K562 (cell line): ENCODE data around the gene CCDC116. TPM values are rescaled to one million over a fixed set of nuclear protein-coding genes. Genes with fewer than 3 reads are reported as not detected.

Experiments
- ATAC-seq: fragments of 200-7000 bp; cut with Tn5 transposase; 3 replicates; pipeline ENCODE4 v1.9.1; 2020; ENCODE audit warnings: moderate library complexity
- BruUV-seq: library from RNA; stranded (reverse); fragments of 400-500 nt; replicated peaks from 2 replicates; lab custom pipeline; 2021; lab: Mats Ljungman, UMichigan
- CTCF ChIA-PET: fragments of 300-600 bp; formaldehyde crosslinking; extraction: SDS; loops from one replicate; lab custom pipeline; 2021; ENCODE audit warnings: low intra/inter-chr PET ratio; lab: Yijun Ruan, JAX
- POLR2A ChIA-PET: fragments of 300-600, 350-650 bp; sonication (Branson Sonifier 250); formaldehyde crosslinking; extraction: SDS; loops from one replicate; lab custom pipeline; 2021; ENCODE audit warnings: antibody characterized with exemption, inconsistent platforms; lab: Yijun Ruan, JAX
- DNase-seq, 4 experiments: peaks; one replicate each; pipeline versions ENCODE4 v3.0.0 to v3.0.0-alpha.2; 2011 to 2018; ENCODE audit warnings: low spot score in 3 of 4, mixed read lengths in 3 of 4; ENCODE audit errors: extremely low read depth in 1 of 4
- FAIRE-seq: peaks from 2 replicates; lab custom pipeline; 2011; peaks lifted over from hg19 to GRCh38; lab: Jason Lieb, UNC
- H2AFZ ChIP-seq: 2 replicates; pipeline ENCODE4 v1.6.0; 2011; ENCODE audit warnings: low read depth, low read length, control low read depth, inconsistent platforms
- H3K27ac ChIP-seq: fragments of 200-600 bp; 3 replicates; pipeline ENCODE4 v1.8.0; 2011; ENCODE audit warnings: low read depth, mild to moderate bottlenecking, control low read depth, inconsistent platforms, low read length, moderate library complexity, mixed read lengths; ENCODE audit errors: extremely low read depth
- H3K27me3 ChIP-seq, 2 experiments: fragments of 300-600 bp in 1 of 2; 2 replicates in 1 of 2; 3 replicates in 1 of 2; pipeline versions ENCODE4 v1.6.0 to v1.8.0; 2011; ENCODE audit warnings: inconsistent platforms in 2 of 2, low read length in 2 of 2, mild to moderate bottlenecking in 1 of 2, mixed read lengths in 1 of 2, moderate library complexity in 1 of 2; ENCODE audit not compliant: control insufficient read depth in 2 of 2, insufficient read depth in 2 of 2
- H3K36me3 ChIP-seq: fragments of 300-600 bp; 3 replicates; pipeline ENCODE4 v1.8.0; 2011; ENCODE audit warnings: mild to moderate bottlenecking, low read length, inconsistent platforms; ENCODE audit not compliant: control insufficient read depth, insufficient read depth
- H3K4me1 ChIP-seq, 2 experiments: fragments of 200-600 bp in 1 of 2; replicated peaks in 1 of 2; 2 replicates in 1 of 2; 3 replicates in 1 of 2; pipeline versions ENCODE4 v1.5.1 to v1.8.0; 2011; ENCODE audit warnings: inconsistent platforms in 2 of 2, low read length in 2 of 2, mild to moderate bottlenecking in 1 of 2, mixed read lengths in 1 of 2, moderate library complexity in 1 of 2; ENCODE audit not compliant: control insufficient read depth in 2 of 2, insufficient read depth in 2 of 2
- H3K4me2 ChIP-seq: 2 replicates; pipeline ENCODE4 v1.6.1; 2011; ENCODE audit warnings: low read length, control low read depth, inconsistent platforms, mixed read lengths; ENCODE audit not compliant: insufficient read depth
- H3K4me3 ChIP-seq: fragments of 200-600 bp; sonication (generic), shearing (Covaris generic); 2 replicates; pipeline ENCODE4 v1.5.1; 2016; ENCODE audit warnings: control low read depth, inconsistent platforms
- H3K79me2 ChIP-seq: fragments of 200-600 bp; 3 replicates; pipeline ENCODE4 v1.8.0; 2011; ENCODE audit warnings: low read length, inconsistent platforms; ENCODE audit not compliant: control insufficient read depth, insufficient read depth
- H3K9ac ChIP-seq, 2 experiments: 2 replicates each; pipeline versions ENCODE4 v1.6.0 to v1.6.1; 2011; ENCODE audit warnings: low read depth in 2 of 2, low read length in 2 of 2, control low read depth in 1 of 2, inconsistent platforms in 1 of 2, mild to moderate bottlenecking in 1 of 2, mixed read lengths in 1 of 2; ENCODE audit not compliant: insufficient read depth in 1 of 2
- H3K9me1 ChIP-seq: one replicate; pipeline ENCODE4 v1.6.0; 2011; ENCODE audit warnings: inconsistent platforms, mild to moderate bottlenecking, low read length, moderate library complexity; ENCODE audit not compliant: control insufficient read depth, insufficient read depth
- H3K9me3 ChIP-seq: replicated peaks from 2 replicates; pipeline ENCODE4 v1.5.1; 2011; ENCODE audit warnings: low read depth, low read length, inconsistent platforms; ENCODE audit not compliant: control insufficient read depth, insufficient read depth
- H4K20me1 ChIP-seq: replicated peaks from 2 replicates; pipeline ENCODE4 v1.6.1; 2011; ENCODE audit warnings: low read length, inconsistent platforms, mixed read lengths; ENCODE audit not compliant: control insufficient read depth, insufficient read depth
- CHD4 ChIP-seq: fragments of 200-600 bp; sonication (generic); IDR thresholded peaks from 3 replicates; pipeline ENCODE4 v1.6.1; 2012; ENCODE audit warnings: low read depth, mild to moderate bottlenecking, mixed read lengths, low read length, inconsistent platforms; ENCODE audit not compliant: insufficient read depth, insufficient replicate concordance, poor library complexity, severe bottlenecking
- KDM1A ChIP-seq, 2 experiments: fragments of 450-650 bp; IDR thresholded peaks; 2 replicates each; pipeline ENCODE4 v1.6.1; 2016; ENCODE audit warnings: mild to moderate bottlenecking in 2 of 2
- RFX5 ChIP-seq: IDR thresholded peaks from 2 replicates; pipeline ENCODE4 v1.6.1; 2011; ENCODE audit warnings: low read depth, mild to moderate bottlenecking, improper control_type of control experiment, low read length
- SRF ChIP-seq, 2 experiments: fragments of 250-450, 450-650 bp in 1 of 2; sonication (Bioruptor Pico) in 1 of 2; sonication (generic) in 1 of 2; formaldehyde crosslinking; IDR thresholded peaks; 2 replicates each; pipeline versions ENCODE4 v1.5.0 to v1.5.1; 2020 to 2022; ENCODE audit warnings: mild to moderate bottlenecking in 1 of 2, missing genetic modification reagents in 1 of 2
- TSHZ1 ChIP-seq: fragments of 250-450 bp; sonication (Bioruptor Pico); IDR thresholded peaks from 2 replicates; pipeline ENCODE4 v1.4.0; 2020; ENCODE audit warnings: mild to moderate bottlenecking, moderate library complexity
- ZBTB11 ChIP-seq, 3 experiments: fragments of 200-800 bp in 1 of 3; fragments of 250-450 bp in 1 of 3; fragments of 450-650 bp in 1 of 3; sonication (Bioruptor Pico) in 1 of 3; sonication (Bioruptor generic) in 1 of 3; formaldehyde crosslinking in 1 of 3; IDR thresholded peaks; 2 replicates each; pipeline versions ENCODE4 v1.6.1 to v1.8.0; 2016 to 2022; ENCODE audit warnings: mild to moderate bottlenecking in 2 of 3, missing genetic modification characterization in 2 of 3, missing compliant biosample characterization in 1 of 3, moderate library complexity in 1 of 3
- WGBS: fragments of 100-300 bp; shearing (Covaris generic); methylation state at CpG from one replicate; pipeline ENCODE4 v1.1.6; 2016; ENCODE audit warnings: low coverage, mixed read lengths; ENCODE audit not compliant: insufficient coverage; ENCODE audit errors: missing lambda C conversion rate; 5-methylcytosine and 5-hydroxymethylcytosine counted together
- in situ Hi-C: fragments of 300-500 bp; cut with MboI; formaldehyde crosslinking; loops from 4 replicates; pipeline ENCODE4 v1.15.0; 2018; ENCODE audit warnings: inconsistent platforms, mixed read lengths
- intact Hi-C: fragments of 100-400 bp; cut with micrococcal nuclease; formaldehyde crosslinking; loops from 2 replicates; pipeline ENCODE4 v1.14.2; 2022
- polyA plus RNA-seq, 8 experiments: library from polyadenylated mRNA; depleted of rRNA in 4 of 8; stranded (reverse) in 5 of 8; unstranded in 3 of 8; fragments of >200 nt; fragmentation: Nextera tagmentation in 2 of 8; fragmentation: Illumina TruSeq in 1 of 8; extraction: Ambion mirVana in 2 of 8; extraction: Trizol in 1 of 8; gene quantifications; 2 replicates each; pipeline versions ENCODE4 v1.2.1 to v1.2.3, GENCODE V29; 2011 to 2014; ENCODE audit warnings: inconsistent platforms in 1 of 8, missing spikeins in 1 of 8
- total RNA-seq, 7 experiments: library from RNA; depleted of rRNA in 6 of 7; stranded (reverse); fragments of >200 nt in 6 of 7; fragmentation: Illumina TruSeq in 2 of 7; extraction: Trizol in 2 of 7; gene quantifications; 2 replicates each; pipeline versions ENCODE4 v1.2.1 to v1.2.3, GENCODE V29; 2011 to 2021; ENCODE audit warnings: low replicate concordance in 1 of 7

CCDC116 gene
- total and polyA plus RNA-seq, 9 of the 15 experiments (the other 6 are each of a cell fraction or from before 2014, with no cell fraction given): 1.6 to 11.3 (median 4.7) TPM

GRCh38 chr22:21660904-21661303, 28.3 kb downstream of the CCDC116 start:
- Histone ChIP-seq H3K27ac (no peak overlapping the region), H3K79me2 (peaks cover under 1% of the 10 kb centered on the region; the same call in 1 of the 3 replicates), H3K9me1 (peaks cover 8% of the 10 kb centered on the region), H3K4me1 (peaks cover 18 to 44% of the 10 kb centered on the region in 2 experiments), H3K4me3 (no peak overlapping the region), H4K20me1 (no peaks in the 10 kb centered on the region), H2AFZ (no peak overlapping the region), H3K9ac (peak overlapping the region in 1 of 2 experiments; percentile 65; a peak in 2 of 4 replicates), H3K36me3 (no peaks in the 10 kb centered on the region), H3K4me2 (no peak overlapping the region), H3K27me3 (no peaks in the 10 kb centered on the region), H3K9me3 (0 out of 2 replicates have a peak, but pooled peaks cover 2% of the 10 kb centered on the region)
- no peak for ATAC-seq
- WGBS: 25% methylated on average over 7 of the region's 7 CpGs
- intact Hi-C loops (loop anchor here (1.0 kb wide), 2 partner anchors 52 to 277 kb away; no protein-coding TSS in a partner anchor), in situ Hi-C loops (loop anchor here (25.0 kb wide), 1 partner anchor 1324 kb away; no protein-coding TSS in a partner anchor)
- no TSS peak for BruUV-seq
- no peak for DNase-seq
- POLR2A ChIA-PET: interaction anchor here (0.6 to 3.7 kb wide), 5 partner anchors 11 to 41 kb away, joined by 3 to 38 read pairs (median 19); partner anchors contain the start of gene SDF2L1
- CTCF ChIA-PET: interaction anchor here (0.8 to 0.9 kb wide), 2 partner anchors 246 to 278 kb away, joined by 4 to 6 read pairs; no protein-coding TSS in a partner anchor
- FAIRE-seq: no peak
- TF ChIP-seq KDM1A (IDR thresholded peaks at IDR 0.05): no peak
- TF ChIP-seq TSHZ1 (CRISPR knock-in tag): no peak
- no peak for TF ChIP-seq RFX5
- no peak for TF ChIP-seq ZBTB11 (CRISPR knock-in tag; IDR thresholded peaks at IDR 0.05)
- TF ChIP-seq SRF (CRISPR knock-in tag; IDR thresholded peaks at IDR 0.05): no peak
- TF ChIP-seq CHD4: no peak
